ENCODE data around the gene USP5. TPM values are rescaled to one million over a fixed set of nuclear protein-coding genes. Genes with fewer than 3 reads are reported as not detected.

Gene USP5
- total RNA-seq, 1 donor from 2014 or later = 36.6 TPM

GRCh38 chr12:6894321-6894720 lies 42.4 kb downstream of the USP5 start:
- intact Hi-C loops (cut with DNase I) = no loop called here
- peaks cover 8% of the 10 kb centered on the region for H3K4me1 ChIP-seq
- H3K36me3 ChIP-seq = no peaks in the 10 kb centered on the region
- DNase-seq (ENCODE audit: extremely low spot score in 2 of 2) = no peak
- TF ChIP-seq CTCF (IDR thresholded peaks at IDR 0.05) (no peak), POLR2A (IDR thresholded peaks at IDR 0.05) (no peak), POLR2AphosphoS5 (IDR thresholded peaks at IDR 0.05; ENCODE audit: insufficient read depth in 1 of 2, low read depth in 1 of 2) (no peak)
- H3K9me3 ChIP-seq = no peaks in the 10 kb centered on the region
- H3K27ac ChIP-seq = no peak overlapping the region
- H3K4me3 ChIP-seq = no peak overlapping the region
- no peaks in the 10 kb centered on the region for H3K27me3 ChIP-seq

- Histone ChIP-seq H3K27ac (no peak overlapping the region), H3K9me3 (no peaks in the 10 kb centered on the region), H3K27me3 (no peaks in the 10 kb centered on the region), H3K4me3 (no peak overlapping the region), H3K4me1 (peaks cover 1% of the 10 kb centered on the region), H3K36me3 (no peaks in the 10 kb centered on the region)
- intact Hi-C loops (cut with DNase I) = no loop called here
- DNase-seq (ENCODE audit: extremely low spot score in 2 of 2) = no peak
- TF ChIP-seq CTCF (IDR thresholded peaks at IDR 0.05) = no peak
- TF ChIP-seq POLR2A (IDR thresholded peaks at IDR 0.05) = no peak
- no peak for TF ChIP-seq POLR2AphosphoS5 (IDR thresholded peaks at IDR 0.05; ENCODE audit: insufficient read depth in 1 of 2, low read depth in 1 of 2)
Observed at GRCh38 chr12:6896846-6897435, 45.0 kb downstream of the USP5 start.

- TF ChIP-seq POLR2AphosphoS5 (IDR thresholded peaks at IDR 0.05; ENCODE audit: insufficient read depth in 1 of 2, low read depth in 1 of 2) = no peak
- TF ChIP-seq CTCF (IDR thresholded peaks at IDR 0.05) = no peak
- no peak for TF ChIP-seq POLR2A (IDR thresholded peaks at IDR 0.05)
Observed at GRCh38 chr12:6899427-6899826, 47.5 kb downstream of the USP5 start.

GRCh38 chr12:6899837-6900519 lies 48.0 kb downstream of the USP5 start:
- no peak overlapping the region for H3K27ac ChIP-seq

More at GRCh38 chr12:6899427-6899826, 47.5 kb downstream of the USP5 start:
- H3K27me3 ChIP-seq = no peaks in the 10 kb centered on the region
- no peak for DNase-seq (ENCODE audit: extremely low spot score in 2 of 2)
- H3K4me3 ChIP-seq = no peak overlapping the region
- intact Hi-C loops (cut with DNase I) = no loop called here
- H3K27ac ChIP-seq = no peak overlapping the region
- H3K36me3 ChIP-seq = no peaks in the 10 kb centered on the region
- peaks cover 7% of the 10 kb centered on the region for H3K4me1 ChIP-seq
- H3K9me3 ChIP-seq = no peaks in the 10 kb centered on the region

More at GRCh38 chr12:6899837-6900519, 48.0 kb downstream of the USP5 start:
- H3K4me1 ChIP-seq = peaks cover 10% of the 10 kb centered on the region
- TF ChIP-seq CTCF (IDR thresholded peaks at IDR 0.05) (no peak), POLR2A (IDR thresholded peaks at IDR 0.05) (no peak), POLR2AphosphoS5 (IDR thresholded peaks at IDR 0.05; ENCODE audit: insufficient read depth in 1 of 2, low read depth in 1 of 2) (no peak)
- DNase-seq (ENCODE audit: extremely low spot score in 2 of 2) = no peak
- H3K4me3 ChIP-seq = no peak overlapping the region
- intact Hi-C loops (cut with DNase I) = no loop called here
- no peaks in the 10 kb centered on the region for H3K36me3 ChIP-seq
- no peaks in the 10 kb centered on the region for H3K9me3 ChIP-seq
- no peaks in the 10 kb centered on the region for H3K27me3 ChIP-seq

Data from vagina (tissue), 2 donors.